K562 (cell line): ENCODE measurements around the gene PGP. TPM values are rescaled to one million over a fixed set of nuclear protein-coding genes. Genes with fewer than 3 reads are reported as not detected.

Experiments
- ATAC-seq: fragments of 200-7000 bp; cut with Tn5 transposase; 3 replicates; pipeline ENCODE4 v1.9.1; 2020; ENCODE audit warnings: moderate library complexity
- BruUV-seq: library from RNA; stranded (reverse); fragments of 400-500 nt; replicated peaks from 2 replicates; lab custom pipeline; 2021; lab: Mats Ljungman, UMichigan
- CTCF ChIA-PET: fragments of 300-600 bp; formaldehyde crosslinking; extraction: SDS; loops from one replicate; lab custom pipeline; 2021; ENCODE audit warnings: low intra/inter-chr PET ratio; lab: Yijun Ruan, JAX
- POLR2A ChIA-PET: fragments of 300-600, 350-650 bp; sonication (Branson Sonifier 250); formaldehyde crosslinking; extraction: SDS; loops from one replicate; lab custom pipeline; 2021; ENCODE audit warnings: antibody characterized with exemption, inconsistent platforms; lab: Yijun Ruan, JAX
- DNase-seq, 4 experiments: peaks; one replicate each; pipeline versions ENCODE4 v3.0.0 to v3.0.0-alpha.2; 2011 to 2018; ENCODE audit warnings: low spot score in 3 of 4, mixed read lengths in 3 of 4; ENCODE audit errors: extremely low read depth in 1 of 4
- FAIRE-seq: peaks from 2 replicates; lab custom pipeline; 2011; peaks lifted over from hg19 to GRCh38; lab: Jason Lieb, UNC
- H2AFZ ChIP-seq: 2 replicates; pipeline ENCODE4 v1.6.0; 2011; ENCODE audit warnings: low read depth, low read length, control low read depth, inconsistent platforms
- H3K27ac ChIP-seq: fragments of 200-600 bp; 3 replicates; pipeline ENCODE4 v1.8.0; 2011; ENCODE audit warnings: low read depth, mild to moderate bottlenecking, control low read depth, inconsistent platforms, low read length, moderate library complexity, mixed read lengths; ENCODE audit errors: extremely low read depth
- H3K27me3 ChIP-seq, 2 experiments: fragments of 300-600 bp in 1 of 2; 2 replicates in 1 of 2; 3 replicates in 1 of 2; pipeline versions ENCODE4 v1.6.0 to v1.8.0; 2011; ENCODE audit warnings: inconsistent platforms in 2 of 2, low read length in 2 of 2, mild to moderate bottlenecking in 1 of 2, mixed read lengths in 1 of 2, moderate library complexity in 1 of 2; ENCODE audit not compliant: control insufficient read depth in 2 of 2, insufficient read depth in 2 of 2
- H3K36me3 ChIP-seq: fragments of 300-600 bp; 3 replicates; pipeline ENCODE4 v1.8.0; 2011; ENCODE audit warnings: mild to moderate bottlenecking, low read length, inconsistent platforms; ENCODE audit not compliant: control insufficient read depth, insufficient read depth
- H3K4me1 ChIP-seq, 2 experiments: fragments of 200-600 bp in 1 of 2; replicated peaks in 1 of 2; 2 replicates in 1 of 2; 3 replicates in 1 of 2; pipeline versions ENCODE4 v1.5.1 to v1.8.0; 2011; ENCODE audit warnings: inconsistent platforms in 2 of 2, low read length in 2 of 2, mild to moderate bottlenecking in 1 of 2, mixed read lengths in 1 of 2, moderate library complexity in 1 of 2; ENCODE audit not compliant: control insufficient read depth in 2 of 2, insufficient read depth in 2 of 2
- H3K4me2 ChIP-seq: 2 replicates; pipeline ENCODE4 v1.6.1; 2011; ENCODE audit warnings: low read length, control low read depth, inconsistent platforms, mixed read lengths; ENCODE audit not compliant: insufficient read depth
- H3K4me3 ChIP-seq: fragments of 200-600 bp; sonication (generic), shearing (Covaris generic); 2 replicates; pipeline ENCODE4 v1.5.1; 2016; ENCODE audit warnings: control low read depth, inconsistent platforms
- H3K79me2 ChIP-seq: fragments of 200-600 bp; 3 replicates; pipeline ENCODE4 v1.8.0; 2011; ENCODE audit warnings: low read length, inconsistent platforms; ENCODE audit not compliant: control insufficient read depth, insufficient read depth
- H3K9ac ChIP-seq, 2 experiments: 2 replicates each; pipeline versions ENCODE4 v1.6.0 to v1.6.1; 2011; ENCODE audit warnings: low read depth in 2 of 2, low read length in 2 of 2, control low read depth in 1 of 2, inconsistent platforms in 1 of 2, mild to moderate bottlenecking in 1 of 2, mixed read lengths in 1 of 2; ENCODE audit not compliant: insufficient read depth in 1 of 2
- H3K9me1 ChIP-seq: one replicate; pipeline ENCODE4 v1.6.0; 2011; ENCODE audit warnings: inconsistent platforms, mild to moderate bottlenecking, low read length, moderate library complexity; ENCODE audit not compliant: control insufficient read depth, insufficient read depth
- H3K9me3 ChIP-seq: replicated peaks from 2 replicates; pipeline ENCODE4 v1.5.1; 2011; ENCODE audit warnings: low read depth, low read length, inconsistent platforms; ENCODE audit not compliant: control insufficient read depth, insufficient read depth
- H4K20me1 ChIP-seq: replicated peaks from 2 replicates; pipeline ENCODE4 v1.6.1; 2011; ENCODE audit warnings: low read length, inconsistent platforms, mixed read lengths; ENCODE audit not compliant: control insufficient read depth, insufficient read depth
- BCL6 ChIP-seq: fragments of 250-450 bp; sonication (Bioruptor Pico); IDR thresholded peaks from 2 replicates; pipeline ENCODE4 v1.4.0; 2020
- CHD1 ChIP-seq: fragments of 200-600 bp; sonication (generic); IDR thresholded peaks from one replicate; pipeline ENCODE4 v1.6.1; 2012; ENCODE audit warnings: mild to moderate bottlenecking, moderate library complexity, low read length, inconsistent platforms
- DPF2 ChIP-seq: fragments of 450-650 bp; IDR thresholded peaks from 2 replicates; pipeline ENCODE4 v1.6.1; 2016
- E2F3 ChIP-seq: fragments of 250-450 bp; sonication (Bioruptor Pico); IDR thresholded peaks from 2 replicates; pipeline ENCODE4 v1.4.0; 2020; ENCODE audit warnings: mild to moderate bottlenecking
- ETS1 ChIP-seq: conservative IDR thresholded peaks from 2 replicates; pipeline ENCODE4 v1.6.1; 2011; ENCODE audit warnings: low read depth, mild to moderate bottlenecking, low read length; ENCODE audit not compliant: control insufficient read depth
- FOXO4 ChIP-seq: fragments of 450-650 bp; formaldehyde crosslinking; IDR thresholded peaks from 2 replicates; pipeline ENCODE4 v1.4.0; 2020; ENCODE audit warnings: mild to moderate bottlenecking, moderate library complexity
- FOXP1 ChIP-seq: sonication (generic); formaldehyde crosslinking; IDR thresholded peaks from 2 replicates; pipeline ENCODE4 v1.8.0; 2022; ENCODE audit warnings: mild to moderate bottlenecking, missing genetic modification reagents
- IFI16 ChIP-seq: fragments of 250-450 bp; sonication (Bioruptor Pico); IDR thresholded peaks from 2 replicates; pipeline ENCODE4 v2.1.2; 2022; ENCODE audit warnings: mild to moderate bottlenecking, inconsistent platforms
- IRF2 ChIP-seq: sonication (generic); formaldehyde crosslinking; IDR thresholded peaks from 2 replicates; pipeline ENCODE4 v1.8.1; 2022; ENCODE audit warnings: mild to moderate bottlenecking, missing genetic modification reagents
- NFXL1 ChIP-seq: fragments of 450-650 bp; formaldehyde crosslinking; IDR thresholded peaks from 2 replicates; pipeline ENCODE4 v1.4.0; 2021; ENCODE audit warnings: mild to moderate bottlenecking
- PCBP1 ChIP-seq: fragments of 200-400 bp; formaldehyde crosslinking; IDR thresholded peaks from 2 replicates; pipeline ENCODE4 v1.6.1; 2018; ENCODE audit warnings: mild to moderate bottlenecking, low read depth, low read length; ENCODE audit not compliant: poor library complexity, severe bottlenecking
- POU5F1 ChIP-seq: fragments of 150-350 bp; IDR thresholded peaks from 2 replicates; pipeline ENCODE4 v1.6.1; 2014; ENCODE audit warnings: borderline replicate concordance, low read length, low read depth, mild to moderate bottlenecking; ENCODE audit not compliant: partially characterized antibody
- RFX7 ChIP-seq: fragments of 250-450 bp; sonication (Bioruptor Pico); IDR thresholded peaks from 2 replicates; pipeline ENCODE4 v1.5.1; 2021; ENCODE audit warnings: mild to moderate bottlenecking
- ZNF436 ChIP-seq: fragments of 250-450, 450-650 bp; sonication (Bioruptor Pico); formaldehyde crosslinking; IDR thresholded peaks from 2 replicates; pipeline ENCODE4 v1.7.0; 2020; ENCODE audit warnings: mild to moderate bottlenecking
- ZNF785 ChIP-seq: fragments of 250-450 bp; sonication (Bioruptor Pico); IDR thresholded peaks from 2 replicates; pipeline ENCODE4 v1.4.0; 2020; ENCODE audit warnings: mild to moderate bottlenecking
- WGBS: fragments of 100-300 bp; shearing (Covaris generic); methylation state at CpG from one replicate; pipeline ENCODE4 v1.1.6; 2016; ENCODE audit warnings: low coverage, mixed read lengths; ENCODE audit not compliant: insufficient coverage; ENCODE audit errors: missing lambda C conversion rate; 5-methylcytosine and 5-hydroxymethylcytosine counted together
- in situ Hi-C: fragments of 300-500 bp; cut with MboI; formaldehyde crosslinking; loops from 4 replicates; pipeline ENCODE4 v1.15.0; 2018; ENCODE audit warnings: inconsistent platforms, mixed read lengths
- intact Hi-C: fragments of 100-400 bp; cut with micrococcal nuclease; formaldehyde crosslinking; loops from 2 replicates; pipeline ENCODE4 v1.14.2; 2022
- polyA plus RNA-seq, 8 experiments: library from polyadenylated mRNA; depleted of rRNA in 4 of 8; stranded (reverse) in 5 of 8; unstranded in 3 of 8; fragments of >200 nt; fragmentation: Nextera tagmentation in 2 of 8; fragmentation: Illumina TruSeq in 1 of 8; extraction: Ambion mirVana in 2 of 8; extraction: Trizol in 1 of 8; gene quantifications; 2 replicates each; pipeline versions ENCODE4 v1.2.1 to v1.2.3, GENCODE V29; 2011 to 2014; ENCODE audit warnings: inconsistent platforms in 1 of 8, missing spikeins in 1 of 8
- total RNA-seq, 7 experiments: library from RNA; depleted of rRNA in 6 of 7; stranded (reverse); fragments of >200 nt in 6 of 7; fragmentation: Illumina TruSeq in 2 of 7; extraction: Trizol in 2 of 7; gene quantifications; 2 replicates each; pipeline versions ENCODE4 v1.2.1 to v1.2.3, GENCODE V29; 2011 to 2021; ENCODE audit warnings: low replicate concordance in 1 of 7

The PGP gene
- total and polyA plus RNA-seq, 9 of the 15 experiments (the other 6 are each of a cell fraction or from before 2014, with no cell fraction given) = 1.1 to 57.6 (median 19.6) TPM

- Histone ChIP-seq H3K4me1 (peaks cover 3 to 51% of the 10 kb centered on the region in 2 experiments; a peak in 4 of 5 replicates), H4K20me1 (0 out of 2 replicates have a peak, but pooled peaks cover 6% of the 10 kb centered on the region), H3K4me2 (peak overlapping the region; percentile 23; the same call in 1 of the 2 replicates), H3K9me1 (no peaks in the 10 kb centered on the region), H3K36me3 (no peaks in the 10 kb centered on the region), H2AFZ (peak overlapping the region; percentile 67; the same call in 1 of the 2 replicates), H3K27ac (no peak overlapping the region), H3K27me3 (peaks cover 0 to 5% of the 10 kb centered on the region in 2 experiments; a peak in 2 of 5 replicates), H3K9ac (peak overlapping the region in 1 of 2 experiments; percentile 85; a peak in 2 of 4 replicates), H3K79me2 (no peaks in the 10 kb centered on the region), H3K4me3 (no peak overlapping the region), H3K9me3 (no peaks in the 10 kb centered on the region)
- CTCF ChIA-PET = no interaction called here
- intact Hi-C loops = loop anchor here (5.0 kb wide), 2 partner anchors 55 to 300 kb away; partner anchors contain the start of gene ECI1
- in situ Hi-C loops = no loop called here
- 71% methylated on average over 12 of the region's 32 CpGs for WGBS
- FAIRE-seq (no peak), ATAC-seq (no peak), DNase-seq (no peak)
- BruUV-seq = no TSS peak
- TF ChIP-seq POU5F1 (no peak), CHD1 (no peak), ZNF436 (CRISPR knock-in tag) (no peak), ZNF785 (CRISPR knock-in tag) (no peak), E2F3 (no peak), FOXP1 (CRISPR knock-in tag) (no peak), IRF2 (no peak), NFXL1 (no peak), ETS1 (0 out of 2 replicates have a peak, but pooled peaks have one; percentile 26), PCBP1 (peak; percentile 46), IFI16 (CRISPR knock-in tag) (no peak), BCL6 (CRISPR knock-in tag) (no peak), RFX7 (CRISPR knock-in tag) (no peak), DPF2 (no peak), FOXO4 (CRISPR knock-in tag) (no peak)
- POLR2A ChIA-PET = interaction anchor here (1.0 kb wide), 1 partner anchor 14 kb away, joined by 3 read pairs; the partner anchor contains the start of gene BRICD5
Observed at GRCh38 chr16:2196981-2197511, 17.6 kb downstream of the PGP start.
